GM23338 (cell line): ENCODE data around the gene QDPR. TPM values are rescaled to one million over a fixed set of nuclear protein-coding genes. Genes with fewer than 3 reads are reported as not detected.

Experiments
- ATAC-seq: fragments of 200-7000 bp; cut with Tn5 transposase; 3 replicates; pipeline ENCODE4 v1.9.1; 2020
- DNase-seq: peaks from one replicate; pipeline ENCODE4 v3.0.0-alpha.2; 2015; ENCODE audit warnings: low spot score
- H2AFZ ChIP-seq: fragments of 200-600 bp; sonication (generic); 2 replicates; pipeline ENCODE4 v1.8.0; 2016; ENCODE audit warnings: antibody characterized with exemption, mild to moderate bottlenecking, moderate library complexity
- H3F3A ChIP-seq: fragments of 200-600 bp; sonication (generic); replicated peaks from 2 replicates; pipeline ENCODE4 v1.8.0; 2017; ENCODE audit warnings: antibody characterized with exemption, mixed run types, low read depth
- H3K27ac ChIP-seq: fragments of 200-600 bp; sonication (generic); 2 replicates; pipeline ENCODE4 v1.6.1; 2016; ENCODE audit warnings: low read depth
- H3K27me3 ChIP-seq: fragments of 200-600 bp; sonication (generic); 2 replicates; pipeline ENCODE4 v1.8.0; 2016; ENCODE audit warnings: mild to moderate bottlenecking, mixed run types, moderate library complexity; ENCODE audit not compliant: insufficient read depth
- H3K36me3 ChIP-seq: fragments of 200-600 bp; sonication (generic); 2 replicates; pipeline ENCODE4 v1.8.0; 2016; ENCODE audit warnings: mild to moderate bottlenecking; ENCODE audit not compliant: insufficient read depth
- H3K4me1 ChIP-seq: fragments of 200-600 bp; sonication (generic); 2 replicates; pipeline ENCODE4 v1.8.0; 2016; ENCODE audit warnings: mild to moderate bottlenecking, moderate library complexity; ENCODE audit not compliant: insufficient read depth
- H3K4me2 ChIP-seq: fragments of 200-600 bp; sonication (generic); 2 replicates; pipeline ENCODE4 v1.7.1; 2017; ENCODE audit warnings: mixed run types
- H3K4me3 ChIP-seq: fragments of 200-600 bp; sonication (generic); 2 replicates; pipeline ENCODE4 v1.6.1; 2016; ENCODE audit warnings: mixed run types
- H3K79me2 ChIP-seq: fragments of 200-600 bp; sonication (generic); replicated peaks from 2 replicates; pipeline ENCODE4 v1.8.0; 2017; ENCODE audit warnings: mild to moderate bottlenecking; ENCODE audit not compliant: insufficient read depth
- H3K9me2 ChIP-seq: fragments of 200-600 bp; sonication (generic); 2 replicates; pipeline ENCODE4 v1.8.0; 2017; ENCODE audit not compliant: insufficient read depth
- H4K20me1 ChIP-seq: fragments of 200-600 bp; sonication (generic); replicated peaks from 2 replicates; pipeline ENCODE4 v1.8.0; 2017; ENCODE audit warnings: mild to moderate bottlenecking; ENCODE audit not compliant: insufficient read depth
- H3K27ac Mint-ChIP-seq: 2 replicates; pipeline ENCODE4 v1.8.0; 2020; ENCODE audit warnings: inconsistent platforms, mild to moderate bottlenecking, moderate library complexity, mixed read lengths
- H3K27me3 Mint-ChIP-seq: 3 replicates; pipeline ENCODE4 v1.8.0; 2022; ENCODE audit warnings: low read depth, mild to moderate bottlenecking, moderate library complexity, mixed read lengths, inconsistent platforms; ENCODE audit not compliant: insufficient read depth, poor library complexity
- H3K36me3 Mint-ChIP-seq: 3 replicates; pipeline ENCODE4 v1.8.0; 2021; ENCODE audit warnings: low read depth, mild to moderate bottlenecking, inconsistent platforms, moderate library complexity, mixed read lengths
- H3K4me1 Mint-ChIP-seq: 3 replicates; pipeline ENCODE4 v1.8.0; 2020; ENCODE audit warnings: mild to moderate bottlenecking, inconsistent platforms, mixed read lengths
- H3K4me3 Mint-ChIP-seq: 3 replicates; pipeline ENCODE4 v1.8.0; 2021; ENCODE audit warnings: moderate library complexity, mild to moderate bottlenecking, inconsistent platforms, mixed read lengths
- H3K9me3 Mint-ChIP-seq: 3 replicates; pipeline ENCODE4 v1.8.0; 2020; ENCODE audit warnings: moderate library complexity, mild to moderate bottlenecking, inconsistent platforms, mixed read lengths
- CREB1 ChIP-seq: fragments of 250-450 bp; sonication (Bioruptor Pico); IDR thresholded peaks from 2 replicates; pipeline ENCODE4 v1.5.0; 2020; ENCODE audit warnings: low read depth, mild to moderate bottlenecking, moderate library complexity
- CTCF ChIP-seq, 2 experiments: fragments of 200-600 bp in 1 of 2; sonication (generic) in 1 of 2; conservative IDR thresholded peaks; 2 replicates each; pipeline versions ENCODE4 v1.5.1 to v1.6.1; 2016 to 2017; ENCODE audit warnings: antibody characterized with exemption in 2 of 2, low read depth in 2 of 2, mild to moderate bottlenecking in 2 of 2, moderate library complexity in 1 of 2
- ETS1 ChIP-seq: IDR thresholded peaks from 2 replicates; pipeline ENCODE4 v1.6.1; 2016; ENCODE audit warnings: antibody characterized with exemption
- EZH2 ChIP-seq: fragments of 200-600 bp; sonication (generic); IDR thresholded peaks from one replicate; pipeline ENCODE4 v1.8.0; 2017; ENCODE audit warnings: antibody characterized with exemption, mild to moderate bottlenecking, low read depth; ENCODE audit not compliant: unreplicated experiment
- EZH2phosphoT487 ChIP-seq: fragments of 200-600 bp; sonication (generic); IDR thresholded peaks from one replicate; pipeline ENCODE4 v1.8.1; 2018; ENCODE audit warnings: antibody characterized with exemption; ENCODE audit not compliant: unreplicated experiment
- JUNB ChIP-seq: IDR thresholded peaks from one replicate; pipeline ENCODE4 v1.6.1; 2016; ENCODE audit warnings: antibody characterized with exemption; ENCODE audit not compliant: unreplicated experiment
- NANOG ChIP-seq: IDR thresholded peaks from 2 replicates; pipeline ENCODE4 v1.6.1; 2016; ENCODE audit warnings: antibody characterized with exemption, borderline replicate concordance
- POLR2AphosphoS5 ChIP-seq: IDR thresholded peaks from 2 replicates; pipeline ENCODE4 v1.6.1; 2016; ENCODE audit warnings: antibody characterized with exemption, low read depth
- STAT1 ChIP-seq: IDR thresholded peaks from one replicate; pipeline ENCODE4 v1.6.1; 2016; ENCODE audit warnings: antibody characterized with exemption; ENCODE audit not compliant: unreplicated experiment
- ZNF114 ChIP-seq: fragments of 250-450 bp; sonication (Bioruptor Pico); IDR thresholded peaks from 2 replicates; pipeline ENCODE4 v1.5.0; 2020; ENCODE audit warnings: mild to moderate bottlenecking, moderate library complexity
- ZNF331 ChIP-seq: fragments of 250-450 bp; sonication (Bioruptor Pico); IDR thresholded peaks from 2 replicates; pipeline ENCODE4 v1.5.0; 2020; ENCODE audit warnings: low read depth, mild to moderate bottlenecking, moderate library complexity
- ZNF462 ChIP-seq: fragments of 250-450 bp; sonication (Bioruptor Pico); IDR thresholded peaks from 2 replicates; pipeline ENCODE4 v1.5.0; 2020; ENCODE audit warnings: mild to moderate bottlenecking, moderate library complexity
- polyA plus RNA-seq: library from polyadenylated mRNA; unstranded; fragments of >200 nt; fragmentation: Nextera tagmentation; extraction: Ambion mirVana; gene quantifications from 2 replicates; pipeline ENCODE4 v1.2.1, GENCODE V29; 2016
- total RNA-seq: library from RNA; depleted of rRNA; stranded (reverse); fragments of >200 nt; shearing (Covaris generic); gene quantifications from 2 replicates; pipeline ENCODE4 v1.2.3, GENCODE V29; 2014

The QDPR gene
- total and polyA plus RNA-seq, 2 experiments from 2014 or later, result 31.5 to 42.7 TPM

GRCh38 chr4:17557880-17558279 is 46.0 kb upstream of the QDPR start:
- H3K9me2 ChIP-seq, result no peaks in the 10 kb centered on the region
- H3K4me3 ChIP-seq, result no peak overlapping the region
- Mint-ChIP-seq H3K36me3 (no peaks in the 10 kb centered on the region), H3K27me3 (peaks cover 2% of the 10 kb centered on the region), H3K27ac (no peak overlapping the region), H3K4me3 (no peak overlapping the region), H3K9me3 (no peaks in the 10 kb centered on the region), H3K4me1 (no peaks in the 10 kb centered on the region)
- H3K27ac ChIP-seq, result no peak overlapping the region
- H3K4me1 ChIP-seq, result no peaks in the 10 kb centered on the region
- no peaks in the 10 kb centered on the region for H3K79me2 ChIP-seq
- H2AFZ ChIP-seq, result no peak overlapping the region
- no peaks in the 10 kb centered on the region for H3K36me3 ChIP-seq
- DNase-seq (no peak), ATAC-seq (no peak)
- H3K27me3 ChIP-seq, result no peaks in the 10 kb centered on the region
- H3F3A ChIP-seq, result no peaks in the 10 kb centered on the region
- H4K20me1 ChIP-seq, result no peaks in the 10 kb centered on the region
- TF ChIP-seq CREB1 (CRISPR knock-in tag), result no peak
- H3K4me2 ChIP-seq, result no peak overlapping the region

GRCh38 chr4:17556498-17556897 is 44.6 kb upstream of the QDPR start:
- H3K27ac Mint-ChIP-seq, result no peak overlapping the region
- no peaks in the 10 kb centered on the region for H3K9me2 ChIP-seq
- DNase-seq (no peak), ATAC-seq (no peak)
- no peaks in the 10 kb centered on the region for H3K27me3 ChIP-seq
- no peak overlapping the region for H2AFZ ChIP-seq
- H3K27ac ChIP-seq, result no peak overlapping the region
- no peak overlapping the region for H3K4me3 Mint-ChIP-seq
- H3K79me2 ChIP-seq, result no peaks in the 10 kb centered on the region
- no peaks in the 10 kb centered on the region for H3K36me3 ChIP-seq
- H3K9me3 Mint-ChIP-seq, result no peaks in the 10 kb centered on the region
- no peaks in the 10 kb centered on the region for H3F3A ChIP-seq
- no peaks in the 10 kb centered on the region for H3K4me1 Mint-ChIP-seq
- no peak overlapping the region for H3K4me2 ChIP-seq
- H3K36me3 Mint-ChIP-seq, result no peaks in the 10 kb centered on the region
- peaks cover 2% of the 10 kb centered on the region for H3K27me3 Mint-ChIP-seq
- H4K20me1 ChIP-seq, result no peaks in the 10 kb centered on the region
- H3K4me3 ChIP-seq, result no peak overlapping the region
- H3K4me1 ChIP-seq, result no peaks in the 10 kb centered on the region
- TF ChIP-seq STAT1, result no peak
- TF ChIP-seq ZNF331 (CRISPR knock-in tag), result no peak
- no peak for TF ChIP-seq EZH2phosphoT487
- no peak for TF ChIP-seq ETS1
- no peak for TF ChIP-seq CREB1 (CRISPR knock-in tag)
- no peak for TF ChIP-seq CTCF (conservative IDR thresholded peaks at IDR 0.05; ENCODE audit: low read depth in 2 of 2)
- TF ChIP-seq EZH2, result no peak
- TF ChIP-seq POLR2AphosphoS5, result no peak
- TF ChIP-seq ZNF114, result no peak
- TF ChIP-seq JUNB, result no peak
- no peak for TF ChIP-seq ZNF462
- TF ChIP-seq NANOG, result no peak
